GM19455 (cell line): ENCODE measurements around the gene CD68.

ENCODE experiments used
- ATAC-seq: cut with Tn5 transposase; IDR thresholded peaks from one replicate; pipeline ENCODE4 v1.9.1; 2021; ENCODE audit not compliant: unreplicated experiment

CD68 gene

GRCh38 chr17:7559320-7560171 lies 19.9 kb upstream of the CD68 start:
- no peak for ATAC-seq

GRCh38 chr17:7560172-7561027 lies 19.0 kb upstream of the CD68 start:
- ATAC-seq, result no peak

- no peak for ATAC-seq
Observed at GRCh38 chr17:7561028-7561575, 18.3 kb upstream of the CD68 start.

- peak; percentile 53 for ATAC-seq
Observed at GRCh38 chr17:7561589-7562207, 17.7 kb upstream of the CD68 start, which contains the start of gene SENP3. Gene SENP3 (plus strand): TSS chr17:7561919. CDS start chr17:7563077, 1,158 bp downstream.

GRCh38 chr17:7562208-7562605 lies 17.2 kb upstream of the CD68 start:
- peak; percentile 15 for ATAC-seq

- no peak for ATAC-seq
Observed at GRCh38 chr17:7563115-7563869, 16.1 kb upstream of the CD68 start.

- ATAC-seq, result no peak
Observed at GRCh38 chr17:7569571-7569970, 9.9 kb upstream of the CD68 start.

- ATAC-seq, result no peak
Observed at GRCh38 chr17:7570351-7570750, 9.1 kb upstream of the CD68 start.

GRCh38 chr17:7572338-7572587 lies 7.2 kb upstream of the CD68 start:
- no peak for ATAC-seq

- ATAC-seq, result peak; percentile 85
Observed at GRCh38 chr17:7572588-7573323, 6.7 kb upstream of the CD68 start.

GRCh38 chr17:7573324-7574080 lies 5.9 kb upstream of the CD68 start:
- ATAC-seq, result no peak

- no peak for ATAC-seq
Observed at GRCh38 chr17:7574176-7574953, 5.1 kb upstream of the CD68 start.

- no peak for ATAC-seq
Observed at GRCh38 chr17:7575481-7575883, 4.0 kb upstream of the CD68 start.

- ATAC-seq, result no peak
Observed at GRCh38 chr17:7575959-7576358, 3.5 kb upstream of the CD68 start.

GRCh38 chr17:7576432-7576937 lies 3.0 kb upstream of the CD68 start:
- ATAC-seq, result no peak

GRCh38 chr17:7577327-7578199 lies 1.9 kb upstream of the CD68 start:
- no peak for ATAC-seq

- ATAC-seq, result no peak
Observed at GRCh38 chr17:7579834-7580603, 581 bp downstream of the CD68 start.
